Diencephalon (tissue), 1 donor: ENCODE measurements around the gene AGPAT3. TPM values are rescaled to one million over a fixed set of nuclear protein-coding genes. Genes with fewer than 3 reads are reported as not detected.

Experiments
- small RNA-seq: library from RNA; depleted of rRNA; stranded (forward); fragments of <200 nt; gene quantifications from one replicate; pipeline ENCODE3, GENCODE V24; 2014
- total RNA-seq: library from RNA; depleted of rRNA; stranded (reverse); fragments of >200 nt; gene quantifications from one replicate; pipeline ENCODE4 v1.2.3, GENCODE V29; 2014

AGPAT3 gene, protein sequence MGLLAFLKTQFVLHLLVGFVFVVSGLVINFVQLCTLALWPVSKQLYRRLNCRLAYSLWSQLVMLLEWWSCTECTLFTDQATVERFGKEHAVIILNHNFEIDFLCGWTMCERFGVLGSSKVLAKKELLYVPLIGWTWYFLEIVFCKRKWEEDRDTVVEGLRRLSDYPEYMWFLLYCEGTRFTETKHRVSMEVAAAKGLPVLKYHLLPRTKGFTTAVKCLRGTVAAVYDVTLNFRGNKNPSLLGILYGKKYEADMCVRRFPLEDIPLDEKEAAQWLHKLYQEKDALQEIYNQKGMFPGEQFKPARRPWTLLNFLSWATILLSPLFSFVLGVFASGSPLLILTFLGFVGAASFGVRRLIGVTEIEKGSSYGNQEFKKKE
- total RNA-seq: 35.8 TPM

DNA sequence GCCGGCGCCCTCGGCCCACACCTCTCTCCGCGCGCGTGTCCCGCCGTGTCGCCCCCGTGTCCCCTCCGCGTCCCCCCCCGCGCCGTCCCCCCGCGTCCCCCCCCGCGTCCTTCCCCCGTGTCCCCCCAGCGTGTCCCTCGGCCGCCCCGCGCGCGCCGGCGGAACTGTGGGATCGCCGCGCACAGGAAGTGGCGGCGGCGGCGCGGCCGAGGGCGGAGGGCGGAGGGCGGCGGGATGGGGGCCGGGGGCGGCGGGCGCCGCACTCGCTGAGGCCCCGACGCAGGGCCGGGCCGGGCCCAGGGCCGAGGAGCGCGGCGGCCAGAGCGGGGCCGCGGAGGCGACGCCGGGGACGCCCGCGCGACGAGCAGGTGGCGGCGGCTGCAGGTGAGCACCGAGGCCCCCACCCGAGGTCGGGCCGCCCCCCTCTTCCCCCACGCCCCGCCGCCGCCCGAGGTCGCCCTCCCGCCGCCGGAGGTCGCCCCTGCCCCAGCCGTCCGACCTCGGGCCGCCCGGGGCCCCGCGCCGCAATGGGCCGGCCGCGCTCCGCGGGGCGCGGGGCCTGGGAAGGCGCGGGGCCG is at the start of gene AGPAT3:
Gene AGPAT3 (plus strand): TSS at position 262 of the 578 bp plus-strand sequence. CDS start 94,459 bp downstream, outside the sequence.

DNA sequence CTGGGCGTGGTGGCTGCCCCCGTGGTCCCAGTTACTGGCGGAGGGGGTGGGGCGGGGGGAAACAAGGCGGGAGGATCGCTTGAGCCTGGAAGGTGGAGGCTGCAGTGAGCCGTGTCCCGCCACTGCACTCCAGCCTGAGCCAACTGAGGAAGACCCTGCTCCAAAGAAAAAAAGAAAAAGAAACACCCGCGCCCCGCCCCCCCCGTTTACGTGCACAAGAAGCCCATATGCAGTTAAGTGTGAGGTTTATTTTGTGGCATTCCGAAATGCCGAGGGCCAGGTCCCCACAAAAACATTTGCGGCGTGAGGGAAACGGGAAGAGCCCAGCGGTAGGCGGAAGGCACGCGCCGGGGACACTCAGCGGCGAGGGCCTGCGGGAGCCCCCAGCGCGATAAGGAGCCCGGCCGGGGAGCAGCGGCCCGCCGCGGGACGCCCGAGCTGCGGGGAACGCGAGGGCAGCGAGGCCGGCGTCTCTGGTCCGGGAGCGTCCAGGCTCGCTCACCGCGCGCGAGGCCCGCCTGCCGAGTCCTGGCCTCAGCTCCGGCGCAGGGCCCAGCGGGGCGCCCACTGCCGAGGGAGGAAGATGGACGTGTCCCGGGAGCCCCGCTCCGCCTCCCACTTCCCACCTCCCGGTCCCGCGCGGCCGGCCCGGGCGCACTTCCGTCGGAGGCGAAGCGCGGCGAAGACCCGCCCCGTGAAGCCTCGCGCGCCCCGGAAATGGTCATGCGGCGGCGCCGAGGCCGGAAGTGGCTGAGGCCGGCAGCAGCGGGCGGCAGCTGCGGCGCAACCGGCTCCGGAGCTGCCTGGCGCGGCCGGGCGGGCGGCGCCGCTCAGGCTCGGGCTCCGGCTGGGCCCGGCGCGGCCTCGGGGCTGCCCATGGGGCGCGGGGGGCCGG is 146.8 kb downstream of the AGPAT3 start, which contains the start of gene TRAPPC10:
Gene TRAPPC10 (plus strand): TSS at position 731 of the 895 bp plus-strand sequence. CDS start 185 bp downstream, outside the sequence.

Small RNAs within 50 kb of the gene (small RNA-seq; reads per million reads assigned to genes)
- not detected for gene RNU6-1150P
- not detected for gene RNU6-859P

Other genes with a start within 250 kb of the AGPAT3 start
- 2.5 TPM for gene HSF2BP, start 205.7 kb upstream of the AGPAT3 start, total RNA-seq
- 24.5 TPM for gene RRP1B, start 205.7 kb upstream of the AGPAT3 start, total RNA-seq
- gene PDXK, start 146.1 kb upstream of the AGPAT3 start, total RNA-seq: 51.9 TPM
- gene CSTB, start 88.9 kb upstream of the AGPAT3 start, total RNA-seq: 7.4 TPM
- 14.5 TPM for gene RRP1, start 75.6 kb upstream of the AGPAT3 start, total RNA-seq
- gene TRAPPC10, start 147.1 kb downstream of the AGPAT3 start, total RNA-seq: 25.1 TPM
- 3.5 TPM for gene PWP2, start 242.2 kb downstream of the AGPAT3 start, total RNA-seq